ENCODE results near the gene PAQR9. TPM values are rescaled to one million over a fixed set of nuclear protein-coding genes. Genes with fewer than 3 reads are reported as not detected.

Gene PAQR9
- total and polyA plus RNA-seq, 2 of the 13 experiments (the other 11 are each of a cell fraction or from before 2014, with no cell fraction given): 3.7 to 10.3 TPM

GRCh38 chr3:143001369-143002082 lies 38.1 kb upstream of the PAQR9 start, which contains the start of gene U2SURP (continued):
- TF ChIP-seq ZNF512B (CRISPR knock-in tag; IDR thresholded peaks at IDR 0.05; ENCODE audit: borderline replicate concordance) (no peak), HIVEP1 (CRISPR knock-in tag; IDR thresholded peaks at IDR 0.05) (peak; percentile 65), RFXANK (CRISPR knock-in tag; IDR thresholded peaks at IDR 0.05) (no peak), TGIF2 (CRISPR knock-in tag; IDR thresholded peaks at IDR 0.05) (peak; percentile 94), ZFP91 (CRISPR knock-in tag; IDR thresholded peaks at IDR 0.05; ENCODE audit: borderline replicate concordance) (peak; percentile 94; the same call in 1 of the 2 replicates), MXD4 (CRISPR knock-in tag; IDR thresholded peaks at IDR 0.05) (peak; percentile 87), POGK (CRISPR knock-in tag; conservative IDR thresholded peaks at IDR 0.05) (peak; percentile 85), SMC3 (IDR thresholded peaks at IDR 0.05; ENCODE audit: low read length) (no peak), HDAC6 (IDR thresholded peaks at IDR 0.05; ENCODE audit: low read depth, low read length) (no peak), KLF13 (CRISPR knock-in tag; IDR thresholded peaks at IDR 0.05) (no peak), NCOA5 (CRISPR knock-in tag; IDR thresholded peaks at IDR 0.05) (no peak), ZNF251 (CRISPR knock-in tag; IDR thresholded peaks at IDR 0.05) (no peak), PHF5A (CRISPR knock-in tag; IDR thresholded peaks at IDR 0.05; ENCODE audit: low read depth, unreplicated experiment) (peak; percentile 85), ZMAT5 (CRISPR knock-in tag; IDR thresholded peaks at IDR 0.05; ENCODE audit: borderline replicate concordance, low read depth) (no peak), ZNF333 (CRISPR knock-in tag; IDR thresholded peaks at IDR 0.05; ENCODE audit: borderline replicate concordance) (no peak; the same call in 1 of the 2 replicates), ZKSCAN8 (CRISPR knock-in tag; IDR thresholded peaks at IDR 0.05; ENCODE audit: borderline replicate concordance) (peak; percentile 70; the same call in 1 of the 2 replicates), ZFP1 (CRISPR knock-in tag; IDR thresholded peaks at IDR 0.05) (peak; percentile 85; the same call in 1 of the 2 replicates), NCOR1 (IDR thresholded peaks at IDR 0.05; ENCODE audit: borderline replicate concordance, low read length) (no peak), RFX5 (IDR thresholded peaks at IDR 0.05; ENCODE audit: low read depth, low read length) (peak; percentile 67; the same call in 1 of the 2 replicates), ZSCAN20 (CRISPR knock-in tag; IDR thresholded peaks at IDR 0.05; ENCODE audit: borderline replicate concordance) (peak; percentile 17), KLF6 (CRISPR knock-in tag; IDR thresholded peaks at IDR 0.05) (peak; percentile 88; the same call in 1 of the 2 replicates), TBX2 (CRISPR knock-in tag; IDR thresholded peaks at IDR 0.05; ENCODE audit: borderline replicate concordance) (peak; percentile 55), ZNF691 (CRISPR knock-in tag; IDR thresholded peaks at IDR 0.05; ENCODE audit: borderline replicate concordance, low read depth) (peak; percentile 25; the same call in 1 of the 2 replicates)
